Thyroid gland (tissue), 4 donors: ENCODE results near the gene NADSYN1. TPM values are rescaled to one million over a fixed set of nuclear protein-coding genes. Genes with fewer than 3 reads are reported as not detected.

Experiments
- microRNA-seq: library from miRNA; unstranded; fragments of <30 nt; microRNA quantifications from one replicate; pipeline ENCODE4, GENCODE V29; 2016
- small RNA-seq: library from RNA; depleted of rRNA; stranded (forward); fragments of <200 nt; gene quantifications from one replicate; pipeline ENCODE3, GENCODE V24; 2016
- total RNA-seq, 4 donors: library from RNA; depleted of rRNA; stranded (reverse); fragments of >200 nt; gene quantifications; one replicate each; pipeline ENCODE4 v1.2.3, GENCODE V29; 2016

NADSYN1 gene
- total RNA-seq, 4 donors from 2014 or later = 41.9 to 102 (median 54.7) TPM

Small RNA genes within 50 kb of the gene (microRNA-seq; reads per million reads assigned to microRNA genes)
- not detected for gene MIR6754

Small RNA genes within 50 kb of the gene (small RNA-seq; reads per million reads assigned to genes)
- not detected for gene MIR6754

Other genes with a start within 250 kb of the NADSYN1 start
- gene SHANK2, start 200.6 kb upstream of the NADSYN1 start, total RNA-seq = 100 to 1,000 TPM in 1 of 4 donors, 10 to 100 TPM in 3; 55.6 to 126 (median 90.8) TPM
- gene DHCR7, start 4.8 kb upstream of the NADSYN1 start, total RNA-seq = 10 to 100 TPM in 3 of 4 donors, 1 to 10 TPM in 1; 8.3 to 32.0 (median 23.7) TPM
- gene KRTAP5-7, start 74.1 kb downstream of the NADSYN1 start, total RNA-seq = 1 to 10 TPM in 1 of 4 donors, not detected in 3; 1.2 TPM
- gene KRTAP5-8, start 84.8 kb downstream of the NADSYN1 start, total RNA-seq = under 1 TPM in 1 of 4 donors, not detected in 3; 0.49 TPM
- gene KRTAP5-9, start 95.2 kb downstream of the NADSYN1 start, total RNA-seq = under 1 TPM in 1 of 4 donors, not detected in 3; 0.54 TPM
- gene KRTAP5-10, start 112.4 kb downstream of the NADSYN1 start, total RNA-seq = not detected
- gene KRTAP5-11, start 129.7 kb downstream of the NADSYN1 start, total RNA-seq = not detected